H9 (cell line): ENCODE data around the gene MPG. TPM values are rescaled to one million over a fixed set of nuclear protein-coding genes. Genes with fewer than 3 reads are reported as not detected.
A peak's percentile ranks its signal among the peaks of the same experiment; 100 is the strongest.

Source experiments
- DNase-seq: peaks from one replicate; pipeline ENCODE4 v3.0.0-alpha.2; 2017
- H2AFZ ChIP-seq: one replicate; pipeline ENCODE4 v1.6.1; 2013; ENCODE audit warnings: mild to moderate bottlenecking, low read length, control low read depth, moderate library complexity
- H2AK5ac ChIP-seq: 2 replicates; pipeline ENCODE4 v1.6.1; 2013; ENCODE audit warnings: low read length, control low read depth, mixed read lengths; ENCODE audit not compliant: insufficient read length
- H2BK120ac ChIP-seq: one replicate; pipeline ENCODE4 v1.6.1; 2013; ENCODE audit warnings: low read depth, mild to moderate bottlenecking, low read length, control low read depth, inconsistent platforms; ENCODE audit not compliant: poor library complexity, severe bottlenecking
- H2BK12ac ChIP-seq: 2 replicates; pipeline ENCODE4 v1.6.1; 2013; ENCODE audit warnings: low read length, control low read depth, mixed read lengths, low read depth; ENCODE audit not compliant: insufficient read length
- H2BK15ac ChIP-seq: 2 replicates; pipeline ENCODE4 v1.6.1; 2013; ENCODE audit warnings: low read depth, low read length, control low read depth
- H2BK20ac ChIP-seq: one replicate; pipeline ENCODE4 v1.6.1; 2013; ENCODE audit warnings: low read depth, mild to moderate bottlenecking, low read length, control low read depth, inconsistent platforms; ENCODE audit not compliant: poor library complexity, severe bottlenecking
- H2BK5ac ChIP-seq: 2 replicates; pipeline ENCODE4 v1.6.1; 2013; ENCODE audit warnings: low read length, control low read depth, mixed read lengths; ENCODE audit not compliant: insufficient read length
- H3K14ac ChIP-seq: 2 replicates; pipeline ENCODE4 v1.6.1; 2013; ENCODE audit warnings: low read length, control low read depth; ENCODE audit not compliant: insufficient read depth
- H3K18ac ChIP-seq: 2 replicates; pipeline ENCODE4 v1.6.1; 2013; ENCODE audit warnings: low read depth, mild to moderate bottlenecking, mixed read lengths, low read length, control low read depth; ENCODE audit not compliant: insufficient read length
- H3K23ac ChIP-seq: 2 replicates; pipeline ENCODE4 v1.6.1; 2013; ENCODE audit warnings: low read length, control low read depth, mixed read lengths, low read depth; ENCODE audit not compliant: insufficient read length
- H3K23me2 ChIP-seq: 2 replicates; pipeline ENCODE4 v1.6.1; 2013; ENCODE audit warnings: low read depth, mild to moderate bottlenecking, mixed read lengths, low read length, control low read depth; ENCODE audit not compliant: insufficient read length, poor library complexity, severe bottlenecking
- H3K27ac ChIP-seq: 2 replicates; pipeline ENCODE4 v1.5.1; 2013; ENCODE audit warnings: low read length, control low read depth, mixed read lengths, low read depth; ENCODE audit not compliant: insufficient read length
- H3K27me3 ChIP-seq: 2 replicates; pipeline ENCODE4 v1.6.1; 2013; ENCODE audit warnings: low read length, control low read depth, inconsistent platforms; ENCODE audit not compliant: insufficient read depth
- H3K4ac ChIP-seq: 2 replicates; pipeline ENCODE4 v1.6.1; 2013; ENCODE audit warnings: low read depth, mild to moderate bottlenecking, control low read depth, inconsistent platforms, low read length, moderate library complexity
- H3K4me1 ChIP-seq: 2 replicates; pipeline ENCODE4 v1.6.1; 2013; ENCODE audit warnings: low read length, control low read depth, inconsistent platforms; ENCODE audit not compliant: insufficient read depth
- H3K4me2 ChIP-seq: 2 replicates; pipeline ENCODE4 v1.6.1; 2013; ENCODE audit warnings: low read length, control low read depth, mixed read lengths; ENCODE audit not compliant: insufficient read length, insufficient read depth
- H3K56ac ChIP-seq: 2 replicates; pipeline ENCODE4 v1.6.1; 2013; ENCODE audit warnings: low read depth, mild to moderate bottlenecking, mixed read lengths, low read length, control low read depth; ENCODE audit not compliant: insufficient read length
- H3K79me1 ChIP-seq: 2 replicates; pipeline ENCODE4 v1.6.1; 2013; ENCODE audit warnings: low read depth, mild to moderate bottlenecking, moderate library complexity, low read length, control low read depth, inconsistent platforms; ENCODE audit not compliant: insufficient read depth, poor library complexity, severe bottlenecking
- H3K79me2 ChIP-seq: 2 replicates; pipeline ENCODE4 v1.6.1; 2013; ENCODE audit warnings: low read length, control low read depth, inconsistent platforms; ENCODE audit not compliant: insufficient read depth
- H3K9ac ChIP-seq: 2 replicates; pipeline ENCODE4 v1.6.1; 2013; ENCODE audit warnings: low read length, control low read depth, mixed read lengths; ENCODE audit not compliant: insufficient read length; ENCODE audit errors: extremely low read depth
- H3K9me3 ChIP-seq: one replicate; pipeline ENCODE4 v1.6.1; 2013; ENCODE audit warnings: low read depth, low read length, inconsistent platforms; ENCODE audit not compliant: control insufficient read depth
- H3T11ph ChIP-seq: one replicate; pipeline ENCODE4 v1.6.1; 2013; ENCODE audit warnings: mild to moderate bottlenecking, low read length, control low read depth, inconsistent platforms
- H4K20me1 ChIP-seq: one replicate; pipeline ENCODE4 v1.6.1; 2013; ENCODE audit not compliant: control insufficient read depth, insufficient read length, insufficient read depth
- H4K5ac ChIP-seq: 2 replicates; pipeline ENCODE4 v1.6.1; 2013; ENCODE audit warnings: low read depth, mild to moderate bottlenecking, mixed read lengths, low read length, control low read depth; ENCODE audit not compliant: insufficient read length
- H4K8ac ChIP-seq: replicated peaks from 2 replicates; pipeline ENCODE4 v1.6.1; 2013; ENCODE audit warnings: low read length, control low read depth, mixed read lengths, low read depth; ENCODE audit not compliant: insufficient read length
- H4K91ac ChIP-seq: 2 replicates; pipeline ENCODE4 v1.6.1; 2013; ENCODE audit warnings: low read depth, mild to moderate bottlenecking, moderate library complexity, mixed read lengths, low read length, control low read depth; ENCODE audit not compliant: insufficient read length
- H3K27ac Mint-ChIP-seq, 3 experiments: 2 replicates in 2 of 3; 3 replicates in 1 of 3; pipeline ENCODE4 v1.8.0; 2020 to 2021; ENCODE audit warnings: mixed read lengths in 3 of 3, mild to moderate bottlenecking in 1 of 3, moderate library complexity in 1 of 3
- H3K27me3 Mint-ChIP-seq: 2 replicates; pipeline ENCODE4 v1.8.0; 2021; ENCODE audit warnings: low read depth, mild to moderate bottlenecking, moderate library complexity, mixed read lengths
- H3K36me3 Mint-ChIP-seq, 3 experiments: 2 replicates in 2 of 3; 3 replicates in 1 of 3; pipeline ENCODE4 v1.8.0; 2020 to 2021; ENCODE audit warnings: low read depth in 3 of 3, mixed read lengths in 3 of 3; ENCODE audit not compliant: insufficient read depth in 1 of 3
- H3K4me1 Mint-ChIP-seq, 2 experiments: 2 replicates each; pipeline ENCODE4 v1.8.0; 2020; ENCODE audit warnings: mixed read lengths in 2 of 2
- H3K4me3 Mint-ChIP-seq, 2 experiments: 2 replicates in 1 of 2; 3 replicates in 1 of 2; pipeline ENCODE4 v1.8.0; 2020 to 2021; ENCODE audit warnings: mild to moderate bottlenecking in 2 of 2, mixed read lengths in 2 of 2, moderate library complexity in 1 of 2
- H3K9me3 Mint-ChIP-seq, 2 experiments: 2 replicates in 1 of 2; 3 replicates in 1 of 2; pipeline ENCODE4 v1.8.0; 2020; ENCODE audit warnings: mild to moderate bottlenecking in 2 of 2, mixed read lengths in 2 of 2, moderate library complexity in 1 of 2
- CTCF ChIP-seq: fragments of 200-600 bp; sonication (generic); conservative IDR thresholded peaks from 3 replicates; pipeline ENCODE4 v1.8.0; 2021; ENCODE audit warnings: antibody characterized with exemption, mild to moderate bottlenecking
- WGBS: extraction: QIAGEN DNeasy Blood & Tissue Kit; methylation state at CpG from one replicate; pipeline ENCODE4 v1.1.7; 2013; ENCODE audit warnings: missing lambda C conversion rate, low lambda C conversion rate, mixed read lengths; ENCODE audit not compliant: insufficient read length; ENCODE audit errors: extremely low coverage; 5-methylcytosine and 5-hydroxymethylcytosine counted together
- total RNA-seq: library from RNA; stranded (reverse); gene quantifications from 2 replicates; pipeline ENCODE4 v1.2.1, GENCODE V29; 2021

The MPG gene
- total RNA-seq, 1 experiment from 2014 or later: 39.1 TPM

- H4K5ac ChIP-seq: no peak overlapping the region
- no peak overlapping the region for H2BK12ac ChIP-seq
- no peaks in the 10 kb centered on the region for H3K9me3 ChIP-seq
- H2AK5ac ChIP-seq: no peak overlapping the region
- no peak overlapping the region for H3K27ac ChIP-seq
- H3K27me3 Mint-ChIP-seq: peaks cover 1% of the 10 kb centered on the region; the same call in 1 of the 2 replicates
- H3K36me3 Mint-ChIP-seq: peaks cover 0 to 6% (median 2%) of the 10 kb centered on the region in 3 experiments; a peak in 6 of 7 replicates
- peaks cover 40 to 55% of the 10 kb centered on the region in 2 experiments for H3K4me1 Mint-ChIP-seq
- no peak overlapping the region for H3K4me2 ChIP-seq
- H4K20me1 ChIP-seq: peaks cover 4% of the 10 kb centered on the region
- no peak overlapping the region for H4K91ac ChIP-seq
- no peak overlapping the region for H3K23ac ChIP-seq
- H4K8ac ChIP-seq: no peak overlapping the region
- no peak overlapping the region for H2BK15ac ChIP-seq
- H3K9ac ChIP-seq: no peak overlapping the region
- H3T11ph ChIP-seq: no peak overlapping the region
- WGBS: no CpG with 5 or more reads among the region's 16 CpGs
- H3K18ac ChIP-seq: no peak overlapping the region
- peak; percentile 66 for DNase-seq
- H2BK5ac ChIP-seq: no peak overlapping the region
- no peaks in the 10 kb centered on the region for H3K27me3 ChIP-seq
- H3K14ac ChIP-seq: no peak overlapping the region
- H3K4ac ChIP-seq: no peak overlapping the region
- peaks cover 6% of the 10 kb centered on the region; the same call in 1 of the 2 replicates for H3K4me1 ChIP-seq
- peak overlapping the region in 1 of 2 experiments; percentile 42; a peak in 2 of 5 replicates for H3K4me3 Mint-ChIP-seq
- H3K9me3 Mint-ChIP-seq: no peaks in the 10 kb centered on the region
- peak overlapping the region in 1 of 3 experiments; percentile 88; a peak in 3 of 7 replicates for H3K27ac Mint-ChIP-seq
- no peak overlapping the region for H2BK120ac ChIP-seq
- H2BK20ac ChIP-seq: no peak overlapping the region
- TF ChIP-seq CTCF: no peak
- no peak overlapping the region for H2AFZ ChIP-seq
- H3K79me2 ChIP-seq: no peaks in the 10 kb centered on the region; the same call in 1 of the 2 replicates
- no peaks in the 10 kb centered on the region for H3K79me1 ChIP-seq
- H3K23me2 ChIP-seq: peaks cover 19% of the 10 kb centered on the region
- no peak overlapping the region for H3K56ac ChIP-seq
These were observed 3.2 kb upstream of the MPG start for GRCh38 chr16:74747-75334.
